Measurements from ENCODE around the gene METTL25. TPM values are rescaled to one million over a fixed set of nuclear protein-coding genes. Genes with fewer than 3 reads are reported as not detected.

Gene METTL25
- total RNA-seq, 2 experiments from 2014 or later, result 8.0 to 12.5 TPM

DNA sequence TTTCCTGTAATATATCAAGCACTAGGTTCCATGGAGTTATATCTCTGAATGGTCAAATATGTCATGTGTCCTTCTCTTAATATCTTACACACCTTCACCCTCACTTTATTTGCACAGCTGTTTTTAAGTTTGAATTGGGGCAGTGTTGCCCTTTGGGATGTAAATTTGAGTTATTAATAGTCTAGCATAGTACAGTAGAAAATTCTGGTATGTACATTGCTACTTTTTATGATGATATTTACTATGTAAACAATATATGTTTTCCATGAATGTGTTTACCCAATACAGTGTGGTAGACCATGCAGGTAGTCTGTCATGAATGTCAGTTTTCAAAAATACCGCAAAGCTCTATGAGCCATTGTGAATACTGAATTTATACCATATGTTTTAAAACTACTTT, 50.5 kb downstream of the METTL25 start:
- ChIA-PET POLR2A (no interaction called here), CTCF (ENCODE audit: unreplicated experiment) (no interaction called here)
- intact Hi-C loops (cut with micrococcal nuclease; ENCODE audit: unreplicated experiment), result no loop called here
- TF ChIP-seq, protein P1, sequence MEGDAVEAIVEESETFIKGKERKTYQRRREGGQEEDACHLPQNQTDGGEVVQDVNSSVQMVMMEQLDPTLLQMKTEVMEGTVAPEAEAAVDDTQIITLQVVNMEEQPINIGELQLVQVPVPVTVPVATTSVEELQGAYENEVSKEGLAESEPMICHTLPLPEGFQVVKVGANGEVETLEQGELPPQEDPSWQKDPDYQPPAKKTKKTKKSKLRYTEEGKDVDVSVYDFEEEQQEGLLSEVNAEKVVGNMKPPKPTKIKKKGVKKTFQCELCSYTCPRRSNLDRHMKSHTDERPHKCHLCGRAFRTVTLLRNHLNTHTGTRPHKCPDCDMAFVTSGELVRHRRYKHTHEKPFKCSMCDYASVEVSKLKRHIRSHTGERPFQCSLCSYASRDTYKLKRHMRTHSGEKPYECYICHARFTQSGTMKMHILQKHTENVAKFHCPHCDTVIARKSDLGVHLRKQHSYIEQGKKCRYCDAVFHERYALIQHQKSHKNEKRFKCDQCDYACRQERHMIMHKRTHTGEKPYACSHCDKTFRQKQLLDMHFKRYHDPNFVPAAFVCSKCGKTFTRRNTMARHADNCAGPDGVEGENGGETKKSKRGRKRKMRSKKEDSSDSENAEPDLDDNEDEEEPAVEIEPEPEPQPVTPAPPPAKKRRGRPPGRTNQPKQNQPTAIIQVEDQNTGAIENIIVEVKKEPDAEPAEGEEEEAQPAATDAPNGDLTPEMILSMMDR (conservative IDR thresholded peaks at IDR 0.05; ENCODE audit: low read length), result no peak
- H4K20me1 ChIP-seq (ENCODE audit: insufficient read depth, low read length), result no peaks in the 10 kb centered on the region
- no TSS peak for BruUV-seq (replicated peaks)
- H3K9me3 ChIP-seq (ENCODE audit: low read length), result no peaks in the 10 kb centered on the region
- no peak overlapping the region for H2AFZ ChIP-seq (ENCODE audit: low read length)
- no peaks in the 10 kb centered on the region for H3K79me2 ChIP-seq (ENCODE audit: insufficient read depth, low read depth, low read length)
- H3K4me1 ChIP-seq (ENCODE audit: insufficient read depth, low read length, poor library complexity, severe bottlenecking), result no peaks in the 10 kb centered on the region
- no peaks in the 10 kb centered on the region for H3K9me2 ChIP-seq (ENCODE audit: insufficient read depth, low read length)
- DNase-seq (ENCODE audit: low spot score), result no peak
- no peaks in the 10 kb centered on the region for H3K36me3 ChIP-seq (ENCODE audit: insufficient read depth, low read length)
- no peak overlapping the region for H3K27ac ChIP-seq (ENCODE audit: low read depth, low read length, poor library complexity, severe bottlenecking)
- no peak overlapping the region for H3K4me3 ChIP-seq (ENCODE audit: low read depth, low read length, poor library complexity, severe bottlenecking)
- no peak overlapping the region for H3K4me2 ChIP-seq (ENCODE audit: low read length)

DNA sequence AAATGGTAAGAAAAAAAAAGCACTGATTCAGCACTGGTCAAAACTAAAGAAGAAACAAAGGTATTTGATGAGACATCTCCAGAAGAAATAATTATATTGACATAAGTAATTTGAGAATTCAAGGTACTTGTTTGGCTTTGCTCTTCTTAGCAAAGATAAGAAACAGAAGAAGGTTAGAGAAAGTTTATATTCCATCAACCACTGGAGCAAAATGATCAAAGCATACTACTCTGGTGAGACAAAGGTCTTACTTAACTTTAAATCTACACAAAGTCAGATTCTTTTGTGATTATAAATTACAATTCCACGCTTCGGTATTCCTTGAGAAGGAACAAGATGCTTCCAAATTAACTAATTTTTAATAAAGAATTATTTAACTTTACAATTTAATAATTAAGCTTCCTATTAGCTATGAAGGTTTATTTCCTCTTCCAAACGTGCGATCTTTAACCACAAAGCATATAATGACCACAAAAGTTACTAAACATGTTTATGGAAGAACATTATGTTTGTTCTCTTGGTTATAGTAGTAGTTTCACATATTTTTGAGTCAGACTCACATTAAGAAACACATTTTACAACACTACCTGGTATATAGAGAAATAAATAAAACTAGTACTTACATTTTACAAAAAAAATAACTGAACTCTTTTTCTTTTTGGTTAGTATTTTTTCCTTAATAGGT, 53.4 kb downstream of the METTL25 start:
- H3K4me1 ChIP-seq (ENCODE audit: insufficient read depth, low read length, poor library complexity, severe bottlenecking), result no peaks in the 10 kb centered on the region
- ChIA-PET POLR2A (interaction anchor here (2.0 kb wide), 1 partner anchor 15 kb away, joined by 6 read pairs; no protein-coding TSS in a partner anchor), CTCF (ENCODE audit: unreplicated experiment) (no interaction called here)
- H3K36me3 ChIP-seq (ENCODE audit: insufficient read depth, low read length), result no peaks in the 10 kb centered on the region
- no peak overlapping the region for H3K4me3 ChIP-seq (ENCODE audit: low read depth, low read length, poor library complexity, severe bottlenecking)
- no peak overlapping the region for H3K4me2 ChIP-seq (ENCODE audit: low read length)
- H3K79me2 ChIP-seq (ENCODE audit: insufficient read depth, low read depth, low read length), result no peaks in the 10 kb centered on the region
- TF ChIP-seq, protein P1 (conservative IDR thresholded peaks at IDR 0.05; ENCODE audit: low read length), result no peak
- TF ChIP-seq EZH2phosphoT487 (IDR thresholded peaks at IDR 0.05; ENCODE audit: borderline replicate concordance, low read depth, low read length), result no peak
- DNase-seq (ENCODE audit: low spot score), result no peak
- no peak overlapping the region for H2AFZ ChIP-seq (ENCODE audit: low read length)
- no peaks in the 10 kb centered on the region for H3K9me2 ChIP-seq (ENCODE audit: insufficient read depth, low read length)
- H4K20me1 ChIP-seq (ENCODE audit: insufficient read depth, low read length), result no peaks in the 10 kb centered on the region
- BruUV-seq (replicated peaks), result no TSS peak
- H3K27ac ChIP-seq (ENCODE audit: low read depth, low read length, poor library complexity, severe bottlenecking), result no peak overlapping the region
- no peaks in the 10 kb centered on the region for H3K9me3 ChIP-seq (ENCODE audit: low read length)
- intact Hi-C loops (cut with micrococcal nuclease; ENCODE audit: unreplicated experiment), result no loop called here

DNA sequence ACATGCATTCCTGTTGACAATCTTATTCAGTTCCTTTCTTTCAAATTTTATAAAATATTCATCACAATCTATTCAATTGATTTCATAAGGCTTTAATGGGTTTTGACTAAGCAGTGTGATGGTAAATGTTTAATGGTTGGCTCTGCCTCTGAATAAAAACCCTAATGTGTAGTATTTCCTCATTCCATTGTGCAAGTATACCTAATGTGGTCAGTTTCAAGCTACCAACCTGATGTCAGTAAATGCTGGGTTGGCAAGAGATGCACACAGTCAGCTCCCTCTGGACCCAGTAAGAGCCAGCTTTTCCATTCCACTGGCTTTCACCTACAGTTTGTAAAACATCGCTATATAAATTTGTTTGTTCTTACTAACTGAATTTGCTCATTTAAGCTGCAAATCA, 53.9 kb downstream of the METTL25 start:
- BruUV-seq (replicated peaks), result no TSS peak
- POLR2A ChIA-PET, result interaction anchor here (0.6 to 2.0 kb wide), 2 partner anchors 13 to 15 kb away, joined by 3 to 6 read pairs; no protein-coding TSS in a partner anchor
- TF ChIP-seq EZH2phosphoT487 (IDR thresholded peaks at IDR 0.05; ENCODE audit: borderline replicate concordance, low read depth, low read length), result no peak
- TF ChIP-seq, protein P1 (conservative IDR thresholded peaks at IDR 0.05; ENCODE audit: low read length), result no peak
- Histone ChIP-seq H3K36me3 (ENCODE audit: insufficient read depth, low read length) (no peaks in the 10 kb centered on the region), H3K4me3 (ENCODE audit: low read depth, low read length, poor library complexity, severe bottlenecking) (no peak overlapping the region), H3K4me1 (ENCODE audit: insufficient read depth, low read length, poor library complexity, severe bottlenecking) (no peaks in the 10 kb centered on the region), H3K4me2 (ENCODE audit: low read length) (no peak overlapping the region), H3K27ac (ENCODE audit: low read depth, low read length, poor library complexity, severe bottlenecking) (no peak overlapping the region), H3K79me2 (ENCODE audit: insufficient read depth, low read depth, low read length) (no peaks in the 10 kb centered on the region), H2AFZ (ENCODE audit: low read length) (no peak overlapping the region), H3K9me2 (ENCODE audit: insufficient read depth, low read length) (no peaks in the 10 kb centered on the region), H3K9me3 (ENCODE audit: low read length) (no peaks in the 10 kb centered on the region), H4K20me1 (ENCODE audit: insufficient read depth, low read length) (no peaks in the 10 kb centered on the region)
- CTCF ChIA-PET (ENCODE audit: unreplicated experiment), result no interaction called here
- intact Hi-C loops (cut with micrococcal nuclease; ENCODE audit: unreplicated experiment), result no loop called here
- DNase-seq (ENCODE audit: low spot score), result no peak
